A673 (cell line): ENCODE measurements around the gene USP10.

ENCODE experiments used
- CTCF ChIP-seq: fragments of 300-800, 200-600 bp; sonication (generic); conservative IDR thresholded peaks from 2 replicates; pipeline ENCODE4 v1.5.1; 2017; ENCODE audit warnings: low read depth, mild to moderate bottlenecking, antibody characterized with exemption, low read length, moderate library complexity, mixed read lengths
- EZH2 ChIP-seq: fragments of 200-600 bp; sonication (generic); IDR thresholded peaks from 2 replicates; pipeline ENCODE4 v1.6.1; 2017; ENCODE audit warnings: borderline replicate concordance, low read depth, mild to moderate bottlenecking, mixed read lengths, antibody characterized with exemption, low read length; ENCODE audit not compliant: poor library complexity, severe bottlenecking

- TF ChIP-seq CTCF (no peak), EZH2 (no peak)
Observed at GRCh38 chr16:84728853-84729424, 29.1 kb downstream of the USP10 start.
